ENCODE data around the gene ARHGAP26.
"Not testable (repeated sequence)": the region's sequence is repeated elsewhere in the genome, so short reads cannot be mapped to it uniquely, and the experiment has no call there.

ARHGAP26 gene

DNA sequence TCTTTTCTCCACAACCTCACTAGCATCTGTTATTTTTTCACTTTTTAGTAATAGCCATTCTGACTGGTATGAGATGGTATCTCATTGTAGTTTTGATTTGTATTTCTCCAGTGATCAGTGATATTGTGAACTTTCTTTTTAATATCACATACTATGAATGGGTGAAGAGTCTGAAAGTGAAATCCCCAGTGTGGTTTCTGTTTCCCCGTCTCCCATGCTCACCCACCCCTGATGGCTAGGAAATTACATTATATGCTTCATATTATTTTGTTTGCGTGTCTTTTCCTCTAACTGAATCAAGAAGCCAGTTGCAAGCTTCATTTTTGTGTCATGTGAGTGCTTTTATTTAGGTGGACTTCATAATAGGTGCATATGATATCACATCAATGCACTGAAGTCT is 171.1 kb downstream of the ARHGAP26 start:
- peak; percentile 85 for DNase-seq

DNA sequence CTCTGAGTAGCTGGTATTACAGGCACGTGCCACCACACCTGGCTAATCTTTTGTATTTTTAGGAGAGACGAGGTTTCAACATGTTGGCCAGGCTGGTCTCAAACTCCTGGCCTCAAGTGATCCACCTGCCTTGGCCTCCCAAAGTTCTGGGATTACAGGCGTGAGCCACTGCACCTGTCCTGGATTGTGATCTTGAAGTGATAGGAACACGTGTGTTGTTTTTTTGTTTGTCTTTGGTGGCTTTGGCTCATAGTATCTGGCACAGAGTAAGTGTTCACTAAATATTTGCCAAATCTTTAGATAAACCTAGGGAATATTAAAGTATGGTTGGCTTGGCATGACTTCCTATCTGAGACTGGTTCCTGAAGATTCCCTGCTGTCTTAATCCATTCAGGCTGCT is 172.7 kb downstream of the ARHGAP26 start:
- no peak for DNase-seq

GRCh38 chr5:142944140-142944539 is 174.0 kb downstream of the ARHGAP26 start:
- no peak for DNase-seq

GRCh38 chr5:142945321-142945720 is 175.1 kb downstream of the ARHGAP26 start:
- no peak for DNase-seq

GRCh38 chr5:142945845-142946244 is 175.7 kb downstream of the ARHGAP26 start:
- DNase-seq, result no peak

- no peak for DNase-seq
These were observed 176.6 kb downstream of the ARHGAP26 start for GRCh38 chr5:142946547-142947426.

DNA sequence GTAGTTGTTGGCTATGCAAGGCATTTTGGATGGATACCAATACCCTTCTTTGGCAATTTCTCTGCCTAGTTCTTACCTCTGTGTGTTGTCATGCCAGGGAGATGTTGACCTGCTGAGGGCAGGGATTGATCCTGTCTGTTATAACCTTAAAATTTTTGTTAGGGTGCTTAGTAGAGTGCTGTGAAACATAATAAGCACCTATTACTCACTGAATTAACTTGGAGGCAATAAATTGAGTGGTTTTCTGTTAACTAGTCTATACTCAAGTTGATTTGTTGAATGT is 177.2 kb downstream of the ARHGAP26 start:
- DNase-seq, result no peak

DNA sequence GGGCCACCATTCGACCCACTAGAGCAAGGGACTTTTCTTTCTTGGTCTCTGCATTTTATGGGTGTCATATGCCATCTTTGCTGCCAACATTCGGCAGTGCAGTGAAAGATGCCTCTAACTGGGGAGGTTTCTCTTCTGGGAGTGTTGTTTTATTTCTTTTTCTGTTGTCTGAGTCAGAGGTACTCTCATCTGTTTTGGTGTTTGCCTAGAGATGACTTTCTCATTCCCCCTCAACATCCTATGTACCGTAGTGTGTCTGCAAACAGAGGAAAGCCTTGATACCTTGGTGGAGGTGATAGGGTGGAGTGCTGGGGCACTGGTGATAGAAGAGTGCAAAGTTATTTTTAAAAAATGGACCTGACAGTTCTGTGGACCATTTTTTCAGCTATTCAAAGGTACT is 182.1 kb downstream of the ARHGAP26 start:
- DNase-seq, result no peak

GRCh38 chr5:142952871-142953270 is 182.7 kb downstream of the ARHGAP26 start:
- not testable (repeated sequence) for DNase-seq

GRCh38 chr5:142954455-142954854 is 184.3 kb downstream of the ARHGAP26 start:
- no peak for DNase-seq

- no peak for DNase-seq
These were observed 185.5 kb downstream of the ARHGAP26 start for GRCh38 chr5:142955628-142956027.

DNA sequence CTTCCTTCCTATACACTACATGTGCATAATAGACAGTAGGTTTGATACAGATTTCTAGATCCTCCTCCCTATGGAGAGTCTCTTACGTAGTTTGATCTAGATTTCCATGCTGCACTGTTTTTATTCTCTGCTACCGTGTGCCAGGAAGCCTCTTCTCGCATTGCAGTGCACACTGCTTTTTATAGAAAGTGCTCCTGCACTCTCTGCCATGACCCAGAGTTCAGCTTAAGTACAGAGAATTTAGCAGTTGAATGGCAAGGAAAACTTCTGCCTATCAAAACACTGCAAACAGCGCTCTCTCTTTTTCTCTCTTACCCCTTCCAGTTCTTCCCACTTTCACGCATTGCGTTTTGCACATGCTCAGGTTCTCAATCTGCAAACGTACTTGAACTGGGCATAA is 187.4 kb downstream of the ARHGAP26 start:
- no peak for DNase-seq

DNA sequence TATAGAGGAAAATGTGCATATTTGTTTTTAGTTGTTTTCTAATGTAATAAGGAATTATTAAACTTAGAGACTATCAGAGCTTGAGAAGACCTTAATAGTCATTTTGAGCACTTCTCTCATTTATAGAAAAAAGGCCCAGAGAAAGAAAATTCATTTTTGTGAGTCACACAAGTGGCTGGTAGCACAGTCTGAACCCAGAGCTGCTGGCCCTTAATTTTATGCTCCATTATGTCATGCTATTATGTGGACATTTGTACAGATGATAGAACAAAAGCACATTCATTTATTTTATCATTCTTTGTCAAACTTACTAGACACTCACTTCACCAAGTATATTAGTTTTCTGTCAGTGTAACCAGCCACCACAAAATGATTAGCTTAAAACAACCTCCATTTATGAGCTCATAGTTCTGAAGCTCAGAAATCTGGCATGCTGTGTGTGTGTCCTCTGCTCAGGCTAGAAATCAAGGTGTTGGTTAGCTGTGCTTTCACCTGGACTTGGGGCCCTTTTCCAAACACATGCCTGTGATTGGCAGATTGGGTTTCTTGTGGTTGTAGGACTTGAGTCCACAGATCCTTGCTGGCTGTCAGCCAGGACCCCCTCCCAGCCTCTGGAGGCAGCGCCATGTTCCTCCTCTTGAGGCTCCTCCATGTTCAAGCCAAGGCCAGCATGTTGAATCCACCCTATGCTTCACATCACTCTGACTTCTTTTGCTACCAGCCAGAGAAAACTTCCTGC is 188.9 kb downstream of the ARHGAP26 start:
- no peak for DNase-seq

DNA sequence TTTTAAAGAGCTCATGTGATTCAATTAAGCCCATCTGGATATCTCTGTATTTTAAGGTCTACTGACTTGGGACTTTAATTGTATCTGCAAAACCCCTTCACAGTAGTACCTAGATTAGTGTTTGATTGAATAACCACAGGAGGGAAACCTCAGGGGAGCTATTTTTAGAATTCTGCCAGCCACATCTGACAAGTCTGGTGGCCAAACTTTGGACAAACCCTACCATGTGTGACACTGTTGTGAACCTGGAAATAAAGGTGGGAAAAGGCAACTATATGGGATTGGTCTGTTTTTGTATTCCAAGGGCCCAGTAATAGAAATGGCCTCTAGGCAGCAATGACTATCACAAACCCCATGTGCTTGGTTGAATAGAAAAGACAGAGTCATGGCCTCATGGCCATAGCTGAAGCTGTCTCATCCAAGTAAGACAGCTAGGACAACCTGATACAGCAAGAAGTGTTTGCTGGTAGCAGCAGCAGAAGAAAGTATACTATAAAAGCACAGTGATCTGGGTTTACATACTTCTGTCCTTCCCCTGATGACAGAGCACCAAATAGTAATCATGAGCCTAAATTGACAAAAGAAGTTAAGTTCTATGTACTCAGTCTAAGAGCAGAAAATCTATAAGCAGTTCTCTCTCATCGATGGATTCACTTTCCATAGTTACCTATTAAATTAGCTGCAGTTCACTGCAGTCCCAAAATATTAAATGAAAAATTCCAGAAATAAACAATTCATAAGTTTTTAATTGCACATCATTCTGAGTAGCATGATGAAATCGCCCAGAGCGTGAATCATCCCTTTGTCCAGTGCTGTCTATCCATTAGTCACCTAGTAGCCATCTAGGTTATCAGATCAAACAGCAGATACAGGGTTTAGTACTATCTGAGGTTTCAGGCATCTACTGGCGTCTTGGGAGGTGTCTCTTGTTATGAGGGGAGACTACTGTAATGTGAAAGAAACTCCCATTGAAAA is 189.8 kb downstream of the ARHGAP26 start:
- peak; percentile 74 for DNase-seq

DNA sequence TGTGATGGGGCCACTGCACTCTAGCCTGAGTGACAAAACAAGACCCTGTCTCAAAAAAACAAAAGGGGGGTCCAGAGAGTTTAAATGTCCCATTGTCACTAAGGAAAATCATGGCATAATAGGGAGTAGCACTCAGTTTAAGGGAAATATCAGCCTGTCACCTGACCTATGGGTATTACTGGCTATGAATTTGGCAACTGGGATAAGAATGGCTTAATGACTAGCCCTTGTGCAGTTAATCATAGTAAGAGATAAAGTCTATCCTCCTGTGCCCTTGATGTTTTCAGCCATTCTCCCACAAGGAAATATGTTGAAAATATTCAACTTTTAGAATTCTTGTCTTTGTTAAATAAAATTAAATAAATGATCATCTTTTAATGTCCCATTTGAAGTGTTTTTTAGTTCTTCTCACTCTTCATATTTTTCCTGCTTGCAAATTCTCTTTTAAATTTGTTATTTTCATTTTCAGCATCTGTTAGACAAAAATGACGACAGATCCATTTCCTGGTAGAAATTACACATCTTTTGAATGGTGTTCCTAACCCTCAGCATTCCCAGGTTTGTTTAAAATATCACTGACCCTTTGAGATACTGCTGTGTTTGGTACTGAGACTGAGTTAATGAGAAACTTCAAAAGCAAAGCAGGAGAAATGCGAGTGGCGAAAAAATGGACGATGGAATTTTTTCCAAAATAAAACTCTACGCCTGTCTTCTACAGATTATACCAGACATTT is 191.4 kb downstream of the ARHGAP26 start:
- DNase-seq, result no peak

DNA sequence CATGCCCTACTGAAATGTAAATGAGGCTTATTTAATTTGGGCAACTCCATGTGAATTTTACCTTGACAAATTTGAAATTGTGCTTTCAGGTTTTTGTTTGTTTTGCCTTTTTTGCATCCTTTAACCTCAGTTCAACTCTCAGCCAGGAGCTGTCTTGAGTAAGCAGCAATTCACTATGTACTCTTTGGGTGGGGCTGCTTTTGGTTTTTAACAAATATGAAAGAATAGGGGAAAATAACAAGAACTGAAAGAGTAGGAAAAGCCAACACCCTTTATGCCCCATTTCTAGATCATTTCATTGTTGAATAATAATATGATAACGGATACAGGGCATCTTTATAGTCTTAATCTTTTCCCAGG is 192.0 kb downstream of the ARHGAP26 start:
- no peak for DNase-seq

DNA sequence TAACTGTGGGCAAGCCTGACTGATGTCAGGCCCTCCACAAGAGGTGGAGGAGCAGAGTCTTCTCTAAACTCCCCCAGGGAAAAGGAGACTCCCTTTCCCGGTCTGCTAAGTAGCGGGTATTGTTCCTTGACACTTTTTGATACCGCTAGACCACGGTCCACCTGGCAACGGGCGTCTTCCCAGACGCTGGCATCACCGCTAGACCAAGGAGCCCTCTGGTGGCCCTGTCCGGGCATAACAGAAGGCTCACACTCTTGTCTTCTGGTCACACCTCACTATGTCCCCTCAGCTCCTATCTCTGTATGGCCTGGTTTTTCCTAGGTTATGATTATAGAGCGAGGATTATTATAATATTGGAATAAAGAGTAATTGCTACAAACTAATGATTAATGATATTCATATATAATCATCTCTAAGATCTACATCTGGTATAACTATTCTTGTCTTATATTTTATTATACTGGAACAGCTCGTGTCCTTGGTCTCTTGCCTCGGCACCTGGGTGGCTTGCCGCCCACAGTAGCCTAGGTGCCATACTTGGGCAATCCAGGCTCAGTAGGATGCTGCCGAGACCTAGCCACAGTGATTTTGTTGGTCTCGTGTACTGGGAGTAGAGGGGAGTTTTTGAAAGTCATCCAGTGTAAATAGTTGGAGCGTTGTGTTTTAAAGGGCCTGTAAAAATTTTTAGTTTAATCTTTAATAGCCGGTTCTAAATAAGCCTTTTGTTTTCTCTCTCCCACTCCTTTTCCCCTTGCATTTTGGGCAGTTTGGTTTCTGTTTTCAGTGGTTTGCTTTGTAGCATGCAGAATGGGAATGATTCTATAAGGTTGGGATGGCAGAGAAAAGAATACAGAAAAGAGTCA is 195.3 kb downstream of the ARHGAP26 start:
- not testable (repeated sequence) for DNase-seq

GRCh38 chr5:142966121-142966420 is 195.9 kb downstream of the ARHGAP26 start:
- DNase-seq, result no peak

DNA sequence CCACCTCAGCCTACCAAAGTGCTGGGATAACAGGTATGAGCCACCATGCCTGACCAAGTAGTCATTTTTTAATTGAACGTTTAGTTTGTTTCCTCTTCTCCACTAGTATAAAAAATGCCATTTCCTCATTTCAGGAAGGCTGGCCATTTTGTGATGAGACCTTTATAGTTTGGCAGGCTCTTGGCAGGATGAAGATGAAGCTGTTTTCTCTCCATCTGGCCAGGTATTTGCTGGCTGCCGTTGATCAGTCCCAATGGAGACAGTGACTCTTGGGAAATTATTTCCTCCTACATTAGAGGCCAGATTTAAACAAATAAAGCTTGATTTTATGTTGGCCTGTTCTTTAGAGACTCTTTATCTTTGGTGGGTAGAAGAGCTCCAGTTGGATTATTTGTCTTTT is 199.0 kb downstream of the ARHGAP26 start:
- DNase-seq, result no peak

DNA sequence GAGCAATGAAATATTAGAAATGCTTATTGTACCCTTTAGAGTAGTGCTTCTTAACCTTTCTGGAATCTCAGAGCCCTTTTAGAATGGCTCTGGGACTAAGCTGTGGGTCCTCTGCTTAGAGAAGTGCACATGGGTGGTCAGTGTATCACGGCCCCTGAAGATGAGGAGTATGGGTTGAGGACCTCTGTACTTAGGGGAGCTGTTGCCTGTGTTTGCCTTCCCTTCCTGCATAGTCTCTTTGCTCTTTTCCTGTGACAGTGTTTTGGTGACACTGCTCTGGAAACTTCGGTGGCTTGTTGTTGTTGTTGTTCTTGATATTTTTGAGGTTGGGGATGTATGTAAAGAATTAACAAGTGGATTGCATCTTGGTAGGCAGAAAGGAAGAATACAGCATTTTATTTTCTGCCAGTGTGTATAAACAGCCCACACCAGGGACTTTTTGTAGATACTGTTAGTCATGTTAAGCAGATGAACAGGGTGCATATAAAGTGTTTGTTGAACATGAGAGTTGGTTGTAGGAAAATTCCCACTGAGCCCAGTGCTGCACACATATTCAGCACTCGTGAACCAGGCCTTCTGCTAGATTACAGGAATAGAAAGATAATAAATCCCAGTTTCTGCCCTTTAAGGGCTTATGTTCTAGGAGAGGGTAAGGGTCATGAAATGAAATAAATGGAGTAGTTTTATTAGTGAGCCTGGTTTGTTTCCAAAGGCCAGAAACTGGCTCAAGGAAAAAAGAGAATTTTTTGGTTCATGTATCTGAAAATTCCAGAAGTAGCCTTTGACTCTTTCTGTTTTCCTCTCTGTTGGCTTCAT is 199.7 kb downstream of the ARHGAP26 start:
- no peak for DNase-seq

Data from suppressor macrophage treated with lipopolysaccharide for 4 hours (primary cell).